HL-60 (cell line): Measurements from ENCODE around the gene GABRA4.

Source experiments
- CTCF ChIP-seq: IDR thresholded peaks from one replicate; pipeline ENCODE4 v1.5.1; 2011; ENCODE audit warnings: low read length, control low read depth, inconsistent platforms; ENCODE audit not compliant: insufficient read depth
- POLR2AphosphoS5 ChIP-seq: IDR thresholded peaks from 2 replicates; pipeline ENCODE4 v1.6.1; 2012; ENCODE audit warnings: low read depth
- REST ChIP-seq: IDR thresholded peaks from 2 replicates; pipeline ENCODE4 v1.6.1; 2012; ENCODE audit warnings: low read depth; ENCODE audit not compliant: insufficient replicate concordance
- SPI1 ChIP-seq: IDR thresholded peaks from 2 replicates; pipeline ENCODE4 v1.6.1; 2012; ENCODE audit warnings: low read depth, mild to moderate bottlenecking, borderline replicate concordance

- TF ChIP-seq CTCF (no peak), REST (no peak), POLR2AphosphoS5 (no peak), SPI1 (no peak)
Measured at GRCh38 chr4:47012676-47013075, 19.3 kb upstream of the GABRA4 start.
